Measurements from ENCODE around the gene NTM.

GRCh38 chr11:132134322-132134721 is 763.9 kb downstream of the NTM start:
- TF ChIP-seq CTCF (conservative IDR thresholded peaks at IDR 0.05 in 1 of 2, IDR thresholded peaks at IDR 0.05 in 1 of 2; ENCODE audit: low read depth in 1 of 2, low read length in 2 of 2) (no peak), EZH2 (IDR thresholded peaks at IDR 0.05; ENCODE audit: low read length, missing control alignments) (no peak)
